ENCODE results near the gene AKAP13. TPM values are rescaled to one million over a fixed set of nuclear protein-coding genes. Genes with fewer than 3 reads are reported as not detected.

The AKAP13 gene
- total and polyA plus RNA-seq, 2 donors (not counting 1 experiment from before 2014, with no cell fraction given) = 73.8 to 358 TPM

- Histone ChIP-seq H3K36me3 (replicated peaks in 1 of 2; ENCODE audit: control extremely low read depth in 1 of 2, control insufficient read depth in 1 of 2, extremely low read depth in 1 of 2, insufficient read depth in 2 of 2, low read length in 1 of 2) (no peaks in the 10 kb centered on the region), H3K4me2 (replicated peaks; ENCODE audit: low read depth, low read length, poor library complexity, severe bottlenecking) (no peak overlapping the region), H2AFZ (ENCODE audit: insufficient read depth, low read depth, low read length, poor library complexity, severe bottlenecking) (no peak overlapping the region), H3K9ac (ENCODE audit: low read length) (no peak overlapping the region), H3K4me3 (ENCODE audit: control extremely low read depth in 1 of 5, extremely low read depth in 1 of 5, insufficient read depth in 1 of 5, low read depth in 2 of 5, low read length in 4 of 5) (no peak overlapping the region), H3K79me2 (ENCODE audit: control insufficient read depth, insufficient read depth, low read length) (no peaks in the 10 kb centered on the region), H4K20me1 (ENCODE audit: control insufficient read depth, insufficient read depth, low read length, poor library complexity, severe bottlenecking) (no peaks in the 10 kb centered on the region), H3K27ac (ENCODE audit: low read length in 2 of 2) (no peak overlapping the region), H3K4me1 (ENCODE audit: control insufficient read depth in 2 of 2, insufficient read depth in 2 of 2, low read length in 2 of 2) (no peaks in the 10 kb centered on the region), H3K27me3 (replicated peaks in 1 of 4; ENCODE audit: control extremely low read depth in 1 of 4, control insufficient read depth in 3 of 4, insufficient read depth in 4 of 4, low read length in 3 of 4) (no peaks in the 10 kb centered on the region), H3K9me3 (ENCODE audit: control extremely low read depth in 1 of 3, control insufficient read depth in 2 of 3, insufficient read depth in 1 of 3, low read length in 2 of 3) (no peaks in the 10 kb centered on the region)
- H3K4me1 Mint-ChIP-seq = peaks cover 5% of the 10 kb centered on the region
- 100% methylated on average over 2 of the region's 4 CpGs for WGBS (ENCODE audit: insufficient coverage)
- no peak for ATAC-seq (ENCODE audit: low read depth)
- H3K4me3 Mint-ChIP-seq = no peak overlapping the region
- TF ChIP-seq EZH2 (IDR thresholded peaks at IDR 0.05; ENCODE audit: borderline replicate concordance, insufficient read depth, low read depth, low read length, poor library complexity, severe bottlenecking) (no peak), CTCF (IDR thresholded peaks at IDR 0.05) (no peak)
- H3K27ac Mint-ChIP-seq = no peak overlapping the region
- no peak for DNase-seq
- ChIA-PET CTCF (interaction anchor here (1.6 kb wide), 1 partner anchor 56 kb away, joined by 7 read pairs; no protein-coding TSS in a partner anchor), POLR2A (no interaction called here)
- intact Hi-C loops (cut with micrococcal nuclease) = no loop called here
- H3K9me3 Mint-ChIP-seq (ENCODE audit: insufficient read depth) = no peaks in the 10 kb centered on the region
- H3K27me3 Mint-ChIP-seq = no peaks in the 10 kb centered on the region
These were observed 28.4 kb upstream of the AKAP13 start for GRCh38 chr15:85351965-85352364.

- ChIA-PET POLR2A (interaction anchor here (0.5 to 0.6 kb wide), 2 partner anchors 21 to 26 kb away, joined by 3 to 6 read pairs; no protein-coding TSS in a partner anchor), CTCF (interaction anchor here (0.9 kb wide), 1 partner anchor 17 kb away, joined by 3 read pairs; no protein-coding TSS in a partner anchor)
- H3K79me2 ChIP-seq (ENCODE audit: control insufficient read depth, insufficient read depth, low read length) = no peaks in the 10 kb centered on the region
- no peaks in the 10 kb centered on the region for H3K27me3 Mint-ChIP-seq
- no peaks in the 10 kb centered on the region for H3K4me1 ChIP-seq (ENCODE audit: control insufficient read depth in 2 of 2, insufficient read depth in 2 of 2, low read length in 2 of 2)
- H3K27me3 ChIP-seq (replicated peaks in 1 of 4; ENCODE audit: control extremely low read depth in 1 of 4, control insufficient read depth in 3 of 4, insufficient read depth in 4 of 4, low read length in 3 of 4) = no peaks in the 10 kb centered on the region
- no peak overlapping the region for H3K27ac ChIP-seq (ENCODE audit: low read length in 2 of 2)
- ATAC-seq (ENCODE audit: low read depth) = no peak
- no peak overlapping the region for H3K4me3 ChIP-seq (ENCODE audit: control extremely low read depth in 1 of 5, extremely low read depth in 1 of 5, insufficient read depth in 1 of 5, low read depth in 2 of 5, low read length in 4 of 5)
- no peaks in the 10 kb centered on the region for H3K9me3 Mint-ChIP-seq (ENCODE audit: insufficient read depth)
- H3K4me2 ChIP-seq (replicated peaks; ENCODE audit: low read depth, low read length, poor library complexity, severe bottlenecking) = no peak overlapping the region
- H3K4me1 Mint-ChIP-seq = peaks cover 11% of the 10 kb centered on the region
- no peak overlapping the region for H3K4me3 Mint-ChIP-seq
- H3K27ac Mint-ChIP-seq = no peak overlapping the region
- H4K20me1 ChIP-seq (ENCODE audit: control insufficient read depth, insufficient read depth, low read length, poor library complexity, severe bottlenecking) = no peaks in the 10 kb centered on the region
- no peak overlapping the region for H3K9ac ChIP-seq (ENCODE audit: low read length)
- intact Hi-C loops (cut with micrococcal nuclease) = no loop called here
- H3K36me3 ChIP-seq (replicated peaks in 1 of 2; ENCODE audit: control extremely low read depth in 1 of 2, control insufficient read depth in 1 of 2, extremely low read depth in 1 of 2, insufficient read depth in 2 of 2, low read length in 1 of 2) = no peaks in the 10 kb centered on the region
- no peak overlapping the region for H2AFZ ChIP-seq (ENCODE audit: insufficient read depth, low read depth, low read length, poor library complexity, severe bottlenecking)
- no peak for DNase-seq
- H3K9me3 ChIP-seq (ENCODE audit: control extremely low read depth in 1 of 3, control insufficient read depth in 2 of 3, insufficient read depth in 1 of 3, low read length in 2 of 3) = no peaks in the 10 kb centered on the region
- TF ChIP-seq CTCF (IDR thresholded peaks at IDR 0.05) = no peak
- no peak for TF ChIP-seq EZH2 (IDR thresholded peaks at IDR 0.05; ENCODE audit: borderline replicate concordance, insufficient read depth, low read depth, low read length, poor library complexity, severe bottlenecking)
These were observed 26.9 kb upstream of the AKAP13 start for GRCh38 chr15:85353516-85353915.

Measured in B cell (primary cell).